K562 (cell line): ENCODE results near the gene OTOGL.

Experiments used
- ELF4 ChIP-seq: fragments of 450-650 bp; formaldehyde crosslinking; IDR thresholded peaks from 2 replicates; pipeline ENCODE4 v1.4.0; 2022; ENCODE audit warnings: missing genetic modification characterization
- FOXK2 ChIP-seq, 2 experiments: fragments of 450-650 bp; IDR thresholded peaks in 1 of 2; conservative IDR thresholded peaks in 1 of 2; 2 replicates each; pipeline ENCODE4 v1.6.1; 2016; ENCODE audit warnings: low read depth in 2 of 2, mild to moderate bottlenecking in 1 of 2
- FOXO4 ChIP-seq: fragments of 450-650 bp; formaldehyde crosslinking; IDR thresholded peaks from 2 replicates; pipeline ENCODE4 v1.4.0; 2020; ENCODE audit warnings: mild to moderate bottlenecking, moderate library complexity
- MAX ChIP-seq: sonication (generic); formaldehyde crosslinking; IDR thresholded peaks from 2 replicates; pipeline ENCODE4 v1.9.0; 2022; ENCODE audit warnings: mild to moderate bottlenecking, missing genetic modification reagents
- NR3C1 ChIP-seq: sonication (generic); formaldehyde crosslinking; IDR thresholded peaks from 2 replicates; pipeline ENCODE4 v1.8.1; 2022; ENCODE audit warnings: missing genetic modification reagents
- POLR2A ChIP-seq: fragments of 450-650 bp; conservative IDR thresholded peaks from 2 replicates; pipeline ENCODE4 v1.6.1; 2016
- POLR3A ChIP-seq: IDR thresholded peaks from 2 replicates; pipeline ENCODE4 v1.6.1; 2011; ENCODE audit warnings: borderline replicate concordance, mild to moderate bottlenecking, moderate library complexity; ENCODE audit not compliant: insufficient read length, insufficient read depth; ENCODE audit errors: extremely low read depth
- PYGO2 ChIP-seq: fragments of 450-650 bp; IDR thresholded peaks from 2 replicates; pipeline ENCODE4 v1.6.1; 2016; ENCODE audit warnings: mild to moderate bottlenecking, missing genetic modification characterization, moderate library complexity, missing compliant biosample characterization
- REST ChIP-seq, 2 experiments: fragments of 450-650 bp; formaldehyde crosslinking in 1 of 2; IDR thresholded peaks; 2 replicates each; pipeline versions ENCODE4 v1.4.0 to v1.6.1; 2014 to 2020; ENCODE audit warnings: mild to moderate bottlenecking in 2 of 2, borderline replicate concordance in 1 of 2, low read depth in 1 of 2
- SMARCC2 ChIP-seq: fragments of 450-650 bp; IDR thresholded peaks from 2 replicates; pipeline ENCODE4 v1.6.1; 2017; ENCODE audit warnings: antibody characterized with exemption, moderate library complexity, mild to moderate bottlenecking, low read depth
- SP1 ChIP-seq: sonication (generic); formaldehyde crosslinking; IDR thresholded peaks from 2 replicates; pipeline ENCODE4 v1.8.1; 2022; ENCODE audit warnings: mild to moderate bottlenecking, missing genetic modification reagents
- ZEB2 ChIP-seq: fragments of 450-650 bp; IDR thresholded peaks from 2 replicates; pipeline ENCODE4 v1.6.1; 2016
- ZFX ChIP-seq: sonication (generic); formaldehyde crosslinking; IDR thresholded peaks from 2 replicates; pipeline ENCODE4 v1.8.0; 2022; ENCODE audit warnings: mild to moderate bottlenecking, missing genetic modification reagents, moderate library complexity
- ZNF384 ChIP-seq: IDR thresholded peaks from 2 replicates; pipeline ENCODE4 v1.6.1; 2012; ENCODE audit warnings: low read depth, low read length, improper control_type of control experiment

- TF ChIP-seq SMARCC2 (no peak), SP1 (CRISPR knock-in tag) (no peak), POLR2A (no peak), MAX (CRISPR knock-in tag) (no peak), ZFX (CRISPR knock-in tag) (no peak), NR3C1 (CRISPR knock-in tag) (no peak), ZEB2 (no peak), POLR3A (no peak), ZNF384 (no peak), FOXK2 (conservative IDR thresholded peaks at IDR 0.05 in 1 of 2, IDR thresholded peaks at IDR 0.05 in 1 of 2; ENCODE audit: low read depth in 2 of 2) (no peak), ELF4 (CRISPR knock-in tag) (no peak), REST (IDR thresholded peaks at IDR 0.05; ENCODE audit: borderline replicate concordance) (no peak), REST (CRISPR knock-in tag; IDR thresholded peaks at IDR 0.05; ENCODE audit: low read depth) (no peak), FOXO4 (CRISPR knock-in tag) (no peak), PYGO2 (no peak)
Measured at GRCh38 chr12:80195737-80196136, 96.4 kb downstream of the OTOGL start.
